Osteocyte (in vitro differentiated cells): Measurements from ENCODE around the gene ERP29. TPM values are rescaled to one million over a fixed set of nuclear protein-coding genes. Genes with fewer than 3 reads are reported as not detected.

Source experiments
- DNase-seq: peaks from one replicate; pipeline ENCODE4 v3.0.0; 2021; ENCODE audit warnings: mixed read lengths; ENCODE audit not compliant: unreplicated experiment; ENCODE audit errors: extremely low spot score
- H3K27ac Mint-ChIP-seq: one replicate; pipeline ENCODE4 v1.8.0; 2021; ENCODE audit warnings: mild to moderate bottlenecking, mixed read lengths; ENCODE audit not compliant: unreplicated experiment
- H3K27me3 Mint-ChIP-seq: one replicate; pipeline ENCODE4 v1.8.0; 2021; ENCODE audit warnings: mixed read lengths; ENCODE audit not compliant: unreplicated experiment
- H3K36me3 Mint-ChIP-seq: one replicate; pipeline ENCODE4 v1.8.0; 2021; ENCODE audit warnings: mixed read lengths; ENCODE audit not compliant: unreplicated experiment
- H3K4me1 Mint-ChIP-seq: one replicate; pipeline ENCODE4 v1.8.0; 2021; ENCODE audit warnings: mixed read lengths; ENCODE audit not compliant: unreplicated experiment
- H3K4me3 Mint-ChIP-seq: one replicate; pipeline ENCODE4 v1.8.0; 2021; ENCODE audit warnings: mild to moderate bottlenecking, moderate library complexity, mixed read lengths; ENCODE audit not compliant: unreplicated experiment
- H3K9me3 Mint-ChIP-seq: one replicate; pipeline ENCODE4 v1.8.0; 2021; ENCODE audit warnings: mixed read lengths; ENCODE audit not compliant: unreplicated experiment
- microRNA-seq: library from miRNA; unstranded; fragments of <30 nt; microRNA quantifications from one replicate; pipeline ENCODE4 v1.1.0, GENCODE V29; 2020; ENCODE audit not compliant: unreplicated experiment
- total RNA-seq: library from RNA; stranded (reverse); gene quantifications from 2 replicates; pipeline ENCODE4 v1.2.1, GENCODE V29; 2021
- TF ChIP-seq, protein P1 (sequence below): fragments of 200-600 bp; sonication (generic); IDR thresholded peaks from 2 replicates; pipeline ENCODE4 v1.5.0; 2021; ENCODE audit warnings: antibody characterized with exemption, mild to moderate bottlenecking, moderate library complexity

The ERP29 gene
- total RNA-seq, 1 donor from 2014 or later, result 133 TPM

DNA sequence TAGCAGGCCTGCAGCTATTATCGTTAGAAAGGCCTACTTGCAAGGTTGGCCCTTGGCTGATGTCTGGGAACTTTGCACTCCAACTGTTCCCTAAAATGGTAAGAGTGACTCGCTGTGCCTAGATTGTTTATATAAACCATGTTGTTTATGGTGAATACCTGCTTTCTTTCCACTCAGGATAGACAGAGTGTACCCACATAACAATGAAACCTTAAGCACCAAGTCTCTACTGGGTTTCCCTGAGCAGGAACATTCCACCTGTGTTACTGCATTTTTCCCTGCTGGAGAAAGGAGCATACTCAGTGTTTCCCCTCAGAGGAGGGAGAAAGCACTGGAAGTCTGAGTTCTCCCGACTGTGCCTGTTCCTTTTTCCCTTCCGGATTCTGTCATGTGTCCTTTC lies 32.8 kb downstream of the ERP29 start:
- no peaks in the 10 kb centered on the region for H3K27me3 Mint-ChIP-seq
- TF ChIP-seq, protein P1, sequence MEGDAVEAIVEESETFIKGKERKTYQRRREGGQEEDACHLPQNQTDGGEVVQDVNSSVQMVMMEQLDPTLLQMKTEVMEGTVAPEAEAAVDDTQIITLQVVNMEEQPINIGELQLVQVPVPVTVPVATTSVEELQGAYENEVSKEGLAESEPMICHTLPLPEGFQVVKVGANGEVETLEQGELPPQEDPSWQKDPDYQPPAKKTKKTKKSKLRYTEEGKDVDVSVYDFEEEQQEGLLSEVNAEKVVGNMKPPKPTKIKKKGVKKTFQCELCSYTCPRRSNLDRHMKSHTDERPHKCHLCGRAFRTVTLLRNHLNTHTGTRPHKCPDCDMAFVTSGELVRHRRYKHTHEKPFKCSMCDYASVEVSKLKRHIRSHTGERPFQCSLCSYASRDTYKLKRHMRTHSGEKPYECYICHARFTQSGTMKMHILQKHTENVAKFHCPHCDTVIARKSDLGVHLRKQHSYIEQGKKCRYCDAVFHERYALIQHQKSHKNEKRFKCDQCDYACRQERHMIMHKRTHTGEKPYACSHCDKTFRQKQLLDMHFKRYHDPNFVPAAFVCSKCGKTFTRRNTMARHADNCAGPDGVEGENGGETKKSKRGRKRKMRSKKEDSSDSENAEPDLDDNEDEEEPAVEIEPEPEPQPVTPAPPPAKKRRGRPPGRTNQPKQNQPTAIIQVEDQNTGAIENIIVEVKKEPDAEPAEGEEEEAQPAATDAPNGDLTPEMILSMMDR, result no peak
- no peak overlapping the region for H3K4me3 Mint-ChIP-seq
- H3K4me1 Mint-ChIP-seq, result no peaks in the 10 kb centered on the region
- peaks cover 47% of the 10 kb centered on the region for H3K36me3 Mint-ChIP-seq
- H3K9me3 Mint-ChIP-seq, result no peaks in the 10 kb centered on the region
- H3K27ac Mint-ChIP-seq, result no peak overlapping the region
- no peak for DNase-seq

GRCh38 chr12:112049351-112049750 lies 36.1 kb downstream of the ERP29 start:
- no peak overlapping the region for H3K27ac Mint-ChIP-seq
- H3K4me3 Mint-ChIP-seq, result no peak overlapping the region
- no peaks in the 10 kb centered on the region for H3K27me3 Mint-ChIP-seq
- DNase-seq, result no peak
- no peaks in the 10 kb centered on the region for H3K9me3 Mint-ChIP-seq
- TF ChIP-seq, protein P1, result no peak
- H3K36me3 Mint-ChIP-seq, result peaks cover 51% of the 10 kb centered on the region
- H3K4me1 Mint-ChIP-seq, result no peaks in the 10 kb centered on the region

DNA sequence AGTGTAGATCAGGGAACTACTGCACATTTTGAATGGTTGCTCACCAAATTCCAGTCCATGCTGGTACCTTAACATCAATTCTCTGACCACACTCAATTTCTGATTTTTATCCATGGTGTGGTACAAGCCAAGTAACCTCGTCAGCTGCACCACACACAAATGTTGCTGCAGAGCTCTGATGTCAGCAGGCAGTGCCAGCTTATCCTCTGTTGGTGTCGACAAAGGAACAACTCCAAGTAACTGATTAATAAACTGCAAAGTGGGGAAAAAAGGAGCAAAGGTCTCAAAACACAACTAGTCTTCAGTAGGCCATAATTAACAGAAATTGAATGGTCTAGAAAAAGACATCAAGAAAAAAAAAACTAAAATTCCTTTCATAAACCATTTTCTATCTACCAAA lies 47.9 kb downstream of the ERP29 start:
- H3K27ac Mint-ChIP-seq, result no peak overlapping the region
- no peak overlapping the region for H3K4me3 Mint-ChIP-seq
- no peak for DNase-seq
- TF ChIP-seq, protein P1, result no peak
- H3K9me3 Mint-ChIP-seq, result no peaks in the 10 kb centered on the region
- no peaks in the 10 kb centered on the region for H3K27me3 Mint-ChIP-seq
- no peaks in the 10 kb centered on the region for H3K4me1 Mint-ChIP-seq
- peaks cover 40% of the 10 kb centered on the region for H3K36me3 Mint-ChIP-seq

DNA sequence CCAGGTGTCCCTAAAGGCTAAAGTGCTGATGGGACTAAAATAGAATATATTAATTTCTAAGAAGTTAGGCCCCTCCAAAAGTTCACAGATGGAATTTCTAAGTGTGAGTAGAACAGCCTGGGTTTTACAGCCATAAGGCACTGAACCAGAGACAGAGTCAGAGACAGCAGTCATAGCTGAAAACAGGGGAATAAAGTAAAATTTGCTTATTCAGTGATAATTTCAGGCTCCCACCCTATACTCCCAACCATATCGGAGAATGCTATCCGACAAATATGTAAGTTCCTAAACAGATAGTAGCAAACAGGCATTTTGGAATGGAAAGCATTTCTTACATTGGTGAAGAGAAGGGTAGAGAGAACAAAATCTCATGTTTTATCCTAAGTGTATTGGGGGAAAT lies 50.0 kb downstream of the ERP29 start:
- H3K27ac Mint-ChIP-seq, result no peak overlapping the region
- H3K36me3 Mint-ChIP-seq, result peaks cover 43% of the 10 kb centered on the region
- H3K4me1 Mint-ChIP-seq, result no peaks in the 10 kb centered on the region
- no peaks in the 10 kb centered on the region for H3K9me3 Mint-ChIP-seq
- no peak overlapping the region for H3K4me3 Mint-ChIP-seq
- DNase-seq, result no peak
- no peaks in the 10 kb centered on the region for H3K27me3 Mint-ChIP-seq
- TF ChIP-seq, protein P1, result no peak

DNA sequence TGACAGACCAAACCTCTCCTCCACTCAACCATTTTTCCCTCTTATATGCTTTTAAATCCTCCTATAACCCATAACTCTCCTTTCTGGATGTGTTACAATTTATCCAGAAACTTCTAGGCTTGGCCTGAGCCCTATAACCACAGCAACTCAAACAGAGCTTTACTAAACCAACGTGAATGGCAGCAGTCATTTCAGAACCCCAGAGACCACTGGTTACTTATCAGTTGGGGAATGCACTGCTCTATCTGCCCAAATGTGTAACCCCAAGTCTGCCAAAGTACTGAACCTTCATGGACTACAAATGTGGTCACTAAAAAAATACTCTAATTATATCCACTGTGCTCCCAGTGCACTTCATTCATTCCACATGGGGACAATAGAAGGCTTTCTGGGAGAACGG lies 53.3 kb downstream of the ERP29 start:
- no peak overlapping the region for H3K4me3 Mint-ChIP-seq
- TF ChIP-seq, protein P1, result no peak
- H3K27me3 Mint-ChIP-seq, result no peaks in the 10 kb centered on the region
- H3K27ac Mint-ChIP-seq, result no peak overlapping the region
- peaks cover 39% of the 10 kb centered on the region for H3K36me3 Mint-ChIP-seq
- DNase-seq, result no peak
- no peaks in the 10 kb centered on the region for H3K4me1 Mint-ChIP-seq
- no peaks in the 10 kb centered on the region for H3K9me3 Mint-ChIP-seq

Small RNA genes lying within 50 kb of the gene (microRNA-seq; reads per million reads assigned to microRNA genes)
- not detected for gene MIR3657

Other genes starting within 250 kb of the ERP29 start
- gene ALDH2, start 246.5 kb upstream of the ERP29 start, total RNA-seq, result 68.4 and 69.1 TPM in 2 replicates
- 41.4 and 45.0 TPM in 2 replicates for gene MAPKAPK5, start 171.2 kb upstream of the ERP29 start, total RNA-seq
- gene TMEM116, start 261 bp upstream of the ERP29 start, total RNA-seq, result 9.9 and 12.6 TPM in 2 replicates
- 20.0 and 22.7 TPM in 2 replicates for gene NAA25, start 95.4 kb downstream of the ERP29 start, total RNA-seq
- 34.8 and 38.9 TPM in 2 replicates for gene TRAFD1, start 112.1 kb downstream of the ERP29 start, total RNA-seq